Measurements from ENCODE around the gene NEAT1.

GRCh38 chr11:65427691-65428577, 5.3 kb downstream of the NEAT1 start:
- TF ChIP-seq, protein P1, sequence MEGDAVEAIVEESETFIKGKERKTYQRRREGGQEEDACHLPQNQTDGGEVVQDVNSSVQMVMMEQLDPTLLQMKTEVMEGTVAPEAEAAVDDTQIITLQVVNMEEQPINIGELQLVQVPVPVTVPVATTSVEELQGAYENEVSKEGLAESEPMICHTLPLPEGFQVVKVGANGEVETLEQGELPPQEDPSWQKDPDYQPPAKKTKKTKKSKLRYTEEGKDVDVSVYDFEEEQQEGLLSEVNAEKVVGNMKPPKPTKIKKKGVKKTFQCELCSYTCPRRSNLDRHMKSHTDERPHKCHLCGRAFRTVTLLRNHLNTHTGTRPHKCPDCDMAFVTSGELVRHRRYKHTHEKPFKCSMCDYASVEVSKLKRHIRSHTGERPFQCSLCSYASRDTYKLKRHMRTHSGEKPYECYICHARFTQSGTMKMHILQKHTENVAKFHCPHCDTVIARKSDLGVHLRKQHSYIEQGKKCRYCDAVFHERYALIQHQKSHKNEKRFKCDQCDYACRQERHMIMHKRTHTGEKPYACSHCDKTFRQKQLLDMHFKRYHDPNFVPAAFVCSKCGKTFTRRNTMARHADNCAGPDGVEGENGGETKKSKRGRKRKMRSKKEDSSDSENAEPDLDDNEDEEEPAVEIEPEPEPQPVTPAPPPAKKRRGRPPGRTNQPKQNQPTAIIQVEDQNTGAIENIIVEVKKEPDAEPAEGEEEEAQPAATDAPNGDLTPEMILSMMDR (conservative IDR thresholded peaks at IDR 0.05; ENCODE audit: low read depth in 2 of 2), result no peak
- TF ChIP-seq EZH2 (IDR thresholded peaks at IDR 0.05; ENCODE audit: low read depth, unreplicated experiment), result no peak
- no peak for TF ChIP-seq POLR2AphosphoS5 (IDR thresholded peaks at IDR 0.05; ENCODE audit: low read depth)
- TF ChIP-seq REST (IDR thresholded peaks at IDR 0.05; ENCODE audit: unreplicated experiment), result no peak
- TF ChIP-seq EZH2phosphoT487 (IDR thresholded peaks at IDR 0.05; ENCODE audit: unreplicated experiment), result no peak
- TF ChIP-seq STAT1 (IDR thresholded peaks at IDR 0.05; ENCODE audit: unreplicated experiment), result no peak
- TF ChIP-seq ETS1 (IDR thresholded peaks at IDR 0.05), result no peak
- TF ChIP-seq ZNF114 (CRISPR knock-in tag; IDR thresholded peaks at IDR 0.05), result no peak
- no peak for TF ChIP-seq CREB1 (CRISPR knock-in tag; IDR thresholded peaks at IDR 0.05; ENCODE audit: low read depth)
- TF ChIP-seq NANOG (IDR thresholded peaks at IDR 0.05; ENCODE audit: borderline replicate concordance), result no peak

Measured in GM23338 (cell line).